MM.1S (cell line): ENCODE measurements around the gene WIF1.

Experiments used
- DNase-seq: peaks from one replicate; pipeline ENCODE4 v3.0.0-alpha.2; 2015
- H2AFZ ChIP-seq: fragments of 300-600 bp; sonication (generic); 2 replicates; pipeline ENCODE4 v1.6.0; 2016; ENCODE audit warnings: antibody characterized with exemption, low read length
- H3F3A ChIP-seq: fragments of 300-600 bp; sonication (generic); 2 replicates; pipeline ENCODE4 v1.6.1; 2016; ENCODE audit warnings: mild to moderate bottlenecking, antibody characterized with exemption, low read length, moderate library complexity, mixed read lengths; ENCODE audit not compliant: insufficient read depth
- H3K27ac ChIP-seq: fragments of 300-600 bp; sonication (generic); 2 replicates; pipeline ENCODE4 v1.5.1; 2016; ENCODE audit warnings: mild to moderate bottlenecking, low read length
- H3K27me3 ChIP-seq: fragments of 300-600 bp; sonication (generic); replicated peaks from 2 replicates; pipeline ENCODE4 v1.6.0; 2016; ENCODE audit warnings: low read length; ENCODE audit not compliant: insufficient read depth
- H3K36me3 ChIP-seq: fragments of 300-600 bp; sonication (generic); replicated peaks from 2 replicates; pipeline ENCODE4 v1.6.1; 2016; ENCODE audit warnings: mild to moderate bottlenecking, low read length, mixed read lengths; ENCODE audit not compliant: insufficient read depth
- H3K4me1 ChIP-seq: fragments of 300-600 bp; sonication (generic); 2 replicates; pipeline ENCODE4 v1.6.1; 2016; ENCODE audit warnings: low read length, mixed read lengths
- H3K4me2 ChIP-seq: fragments of 300-600 bp; sonication (generic); 2 replicates; pipeline ENCODE4 v1.6.0; 2016; ENCODE audit warnings: low read depth, low read length
- H3K4me3 ChIP-seq: fragments of 300-600 bp; sonication (generic); 2 replicates; pipeline ENCODE4 v1.5.1; 2016; ENCODE audit warnings: low read length, mixed read lengths
- H3K79me2 ChIP-seq: fragments of 300-600 bp; sonication (generic); 2 replicates; pipeline ENCODE4 v1.6.1; 2016; ENCODE audit warnings: mixed run types, low read length, mixed read lengths
- H3K9ac ChIP-seq: fragments of 300-600 bp; sonication (generic); 2 replicates; pipeline ENCODE4 v1.6.1; 2016; ENCODE audit warnings: low read length, mixed read lengths
- H3K9me2 ChIP-seq: fragments of 300-600 bp; sonication (generic); replicated peaks from 2 replicates; pipeline ENCODE4 v1.6.1; 2016; ENCODE audit warnings: mild to moderate bottlenecking, low read length, mixed read lengths; ENCODE audit not compliant: insufficient read depth
- H3K9me3 ChIP-seq: fragments of 300-600 bp; sonication (generic); replicated peaks from 2 replicates; pipeline ENCODE4 v1.6.1; 2016; ENCODE audit warnings: mild to moderate bottlenecking, low read length, mixed read lengths; ENCODE audit not compliant: insufficient read depth
- H4K20me1 ChIP-seq: fragments of 300-600 bp; sonication (generic); 2 replicates; pipeline ENCODE4 v1.6.1; 2016; ENCODE audit warnings: mild to moderate bottlenecking, low read length, moderate library complexity, mixed read lengths; ENCODE audit not compliant: insufficient read depth
- CTCF ChIP-seq: fragments of 300-600 bp; sonication (generic); IDR thresholded peaks from 2 replicates; pipeline ENCODE4 v1.5.1; 2016; ENCODE audit warnings: antibody characterized with exemption, low read length, mixed read lengths
- EZH2 ChIP-seq: fragments of 300-600 bp; sonication (generic); optimal IDR thresholded peaks from 2 replicates; pipeline ENCODE3; 2017; ENCODE audit warnings: low read depth, mild to moderate bottlenecking, antibody characterized with exemption, low read length, mixed read lengths
- EZH2phosphoT487 ChIP-seq: fragments of 300-600 bp; sonication (generic); IDR thresholded peaks from 2 replicates; pipeline ENCODE4 v1.6.1; 2018; ENCODE audit warnings: antibody characterized with exemption, low read length

The WIF1 gene

GRCh38 chr12:65121049-65121955 is at the start of gene WIF1:
WIF1 (minus strand) TSS chr12:65121305; CDS start chr12:65121191, 114 bp downstream.
- no peak within 1 kb of the TSS for H3K27ac ChIP-seq
- no peaks in the 10 kb centered on the region for H3K36me3 ChIP-seq
- H3K9me2 ChIP-seq, result no peaks in the 10 kb centered on the region
- peak within 1 kb of the TSS; percentile 79 for H2AFZ ChIP-seq
- H3K4me3 ChIP-seq, result peak within 1 kb of the TSS; percentile 42
- H3F3A ChIP-seq, result no peaks in the 10 kb centered on the region
- no peaks in the 10 kb centered on the region for H3K79me2 ChIP-seq
- no peaks in the 10 kb centered on the region for H3K27me3 ChIP-seq
- DNase-seq, result no peak
- peak within 1 kb of the TSS; percentile 75 for H3K4me2 ChIP-seq
- H4K20me1 ChIP-seq, result no peaks in the 10 kb centered on the region
- TF ChIP-seq CTCF, result peak; percentile 53
- no peak for TF ChIP-seq EZH2phosphoT487
- TF ChIP-seq EZH2, result no peak
- H3K9me3 ChIP-seq, result no peaks in the 10 kb centered on the region
- H3K4me1 ChIP-seq, result no peaks in the 10 kb centered on the region
- no peak within 1 kb of the TSS for H3K9ac ChIP-seq

GRCh38 chr12:65170209-65170881 is 49.2 kb upstream of the WIF1 start:
- DNase-seq, result peak; percentile 82
- Histone ChIP-seq H4K20me1 (peaks cover 48% of the 10 kb centered on the region), H3K4me1 (peaks cover 11% of the 10 kb centered on the region), H3K9me3 (no peaks in the 10 kb centered on the region), H3K4me2 (peak overlapping the region; percentile 61), H3K36me3 (no peaks in the 10 kb centered on the region; the same call in 1 of the 2 replicates), H3K9me2 (no peaks in the 10 kb centered on the region), H3K79me2 (peaks cover 68% of the 10 kb centered on the region), H3K27me3 (no peaks in the 10 kb centered on the region), H3F3A (peaks cover 16% of the 10 kb centered on the region), H2AFZ (peak overlapping the region; percentile 78), H3K4me3 (peak overlapping the region; percentile 86), H3K9ac (peak overlapping the region; percentile 97), H3K27ac (peak overlapping the region; percentile 90; the same call in 1 of the 2 replicates)
- no peak for TF ChIP-seq EZH2phosphoT487
- TF ChIP-seq EZH2, result no peak
- no peak for TF ChIP-seq CTCF

GRCh38 chr12:65169320-65170208 is 48.5 kb upstream of the WIF1 start, which contains the start of gene LEMD3:
LEMD3 (plus strand) TSS chr12:65169583; CDS start chr12:65169597, 14 bp downstream.
- peaks cover 60% of the 10 kb centered on the region for H3K79me2 ChIP-seq

More at GRCh38 chr12:65169320-65170208, 48.5 kb upstream of the WIF1 start, which contains the start of gene LEMD3:
- 0 out of 2 replicates have a peak, but pooled peaks have one; percentile 5 for TF ChIP-seq CTCF
- no peak for TF ChIP-seq EZH2
- no peak for TF ChIP-seq EZH2phosphoT487
- Histone ChIP-seq H3K4me3 (peak within 1 kb of the TSS; percentile 86), H3F3A (peaks cover 16% of the 10 kb centered on the region), H3K27ac (peak within 1 kb of the TSS; percentile 90), H3K9me3 (no peaks in the 10 kb centered on the region), H4K20me1 (peaks cover 40% of the 10 kb centered on the region), H3K36me3 (no peaks in the 10 kb centered on the region; the same call in 1 of the 2 replicates), H3K4me2 (peak within 1 kb of the TSS; percentile 61), H3K27me3 (no peaks in the 10 kb centered on the region), H3K4me1 (peaks cover 15% of the 10 kb centered on the region), H3K9me2 (no peaks in the 10 kb centered on the region), H2AFZ (peak within 1 kb of the TSS; percentile 88), H3K9ac (peak within 1 kb of the TSS; percentile 97)
- peak; percentile 99 for DNase-seq
